GM18499 (cell line): ENCODE results near the gene RAD51AP2.
A peak's percentile ranks its signal among the peaks of the same experiment; 100 is the strongest.

ENCODE experiments used
- ATAC-seq: cut with Tn5 transposase; IDR thresholded peaks from one replicate; pipeline ENCODE4 v1.9.1; 2021; ENCODE audit warnings: moderate number of reproducible peaks; ENCODE audit not compliant: insufficient read depth, unreplicated experiment

RAD51AP2 gene

DNA sequence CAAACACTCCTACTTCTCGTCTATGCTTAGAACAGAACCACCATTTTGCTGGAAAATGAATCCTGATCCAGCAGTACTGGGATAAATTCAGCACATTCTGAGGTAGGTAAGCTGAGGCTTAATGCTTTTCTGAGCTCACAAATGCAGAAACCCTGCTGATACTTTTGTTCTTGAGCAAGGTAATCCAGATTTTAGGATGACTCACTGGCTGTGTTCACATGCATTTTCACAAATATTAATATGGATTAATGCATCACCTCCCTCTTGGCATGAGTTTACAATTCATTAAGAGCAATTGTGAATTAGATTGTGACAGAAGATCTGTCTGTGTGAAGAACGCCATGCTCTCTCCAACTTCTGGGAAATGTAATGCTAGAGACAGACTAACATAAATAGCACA, 42.2 kb downstream of the RAD51AP2 start:
- no peak for ATAC-seq

DNA sequence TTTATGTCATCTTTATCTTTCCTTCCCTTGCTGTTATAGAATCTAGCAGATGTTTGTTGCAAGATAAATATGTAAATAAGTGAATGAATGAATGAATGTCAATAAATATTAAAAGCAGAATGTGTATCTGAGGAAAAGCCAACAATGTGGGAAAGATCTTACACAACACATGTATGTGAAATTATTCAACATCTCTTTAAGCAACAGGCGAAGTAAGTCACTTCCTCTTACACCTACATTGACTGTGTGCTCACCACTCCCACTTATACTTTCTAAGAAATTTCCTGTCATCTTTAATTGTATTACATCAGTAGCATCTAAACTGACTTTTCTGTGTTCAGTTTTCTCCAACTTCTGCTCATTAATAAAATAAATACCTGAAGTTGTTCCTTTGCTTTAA, 43.0 kb downstream of the RAD51AP2 start:
- no peak for ATAC-seq

DNA sequence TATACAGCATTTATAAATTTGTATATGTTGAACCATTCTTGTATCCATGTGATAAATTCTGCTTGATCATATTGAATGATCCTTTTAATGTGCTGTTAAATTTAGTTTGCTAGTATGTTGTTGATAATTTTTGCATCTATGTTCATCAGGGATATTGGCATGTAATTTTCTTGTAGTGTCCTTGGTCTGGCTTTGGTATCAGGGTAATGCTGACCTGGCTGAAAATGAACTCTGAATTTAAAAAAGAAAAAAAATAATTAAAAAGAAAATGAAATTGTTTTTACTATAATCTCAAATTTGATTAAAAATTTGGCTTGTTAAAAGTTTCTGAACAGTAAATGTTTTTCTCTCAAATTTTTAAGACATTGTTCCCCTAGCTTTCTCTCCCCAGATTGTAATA, 46.3 kb downstream of the RAD51AP2 start:
- ATAC-seq: no peak

GRCh38 chr2:17470855-17471641, 47.2 kb downstream of the RAD51AP2 start:
- ATAC-seq: peak; percentile 52

DNA sequence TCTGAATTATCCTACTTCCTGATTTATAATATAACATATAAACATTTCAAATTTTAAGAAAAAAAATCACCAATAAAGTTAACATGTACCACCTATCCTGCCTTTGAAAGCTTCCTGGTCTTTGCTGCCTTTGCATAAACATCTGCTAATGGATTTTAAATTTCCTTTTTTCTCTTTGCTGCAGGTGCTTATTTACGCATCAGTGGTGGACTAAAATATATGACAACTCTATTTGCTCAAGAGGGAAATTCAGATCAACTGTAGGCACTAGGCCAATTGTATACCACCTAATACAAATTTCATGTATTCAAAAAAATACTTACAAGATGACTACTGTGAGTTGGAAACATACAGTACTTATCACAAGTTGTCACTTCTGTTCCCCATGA, 57.2 kb downstream of the RAD51AP2 start:
- no peak for ATAC-seq
